22Rv1 (cell line): Measurements from ENCODE around the gene SMOC2.

ENCODE experiments used
- ZFX ChIP-seq: fragments of 450-650 bp; IDR thresholded peaks from 2 replicates; pipeline ENCODE4 v1.6.1; 2017; ENCODE audit warnings: antibody characterized with exemption, borderline replicate concordance
- TF ChIP-seq, protein P1 (sequence below): fragments of 450-650 bp; IDR thresholded peaks from 2 replicates; pipeline ENCODE4 v1.5.1; 2017; ENCODE audit warnings: mild to moderate bottlenecking

DNA sequence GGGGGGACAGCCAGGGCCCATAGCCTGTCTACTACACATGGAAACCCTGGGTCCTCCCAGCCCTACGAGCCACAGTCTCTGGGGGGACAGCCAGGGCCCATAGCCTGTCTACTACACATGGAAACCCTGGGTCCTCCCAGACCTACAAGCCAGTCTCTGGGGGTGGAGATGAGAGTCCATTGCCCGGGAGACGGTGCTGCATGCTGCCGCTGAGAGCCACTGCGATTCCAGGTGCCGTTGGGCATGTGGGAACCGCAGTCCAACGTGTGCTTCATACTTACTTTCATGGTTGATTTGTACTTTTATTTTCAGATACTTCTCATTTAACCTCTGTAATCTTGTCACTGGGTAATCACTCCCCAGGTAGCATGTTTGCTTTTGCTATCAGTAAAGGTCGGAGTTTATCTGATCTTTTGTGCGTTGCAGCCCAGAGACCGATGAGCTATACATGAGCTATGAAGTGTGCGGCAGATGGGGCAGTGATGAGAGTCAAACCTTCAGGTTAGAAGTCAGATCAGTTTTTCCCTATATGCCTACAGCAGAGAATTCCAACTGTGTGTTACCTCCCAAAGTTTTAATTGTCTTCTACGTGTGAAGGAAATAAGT, 58.2 kb downstream of the SMOC2 start:
- TF ChIP-seq, protein P1, sequence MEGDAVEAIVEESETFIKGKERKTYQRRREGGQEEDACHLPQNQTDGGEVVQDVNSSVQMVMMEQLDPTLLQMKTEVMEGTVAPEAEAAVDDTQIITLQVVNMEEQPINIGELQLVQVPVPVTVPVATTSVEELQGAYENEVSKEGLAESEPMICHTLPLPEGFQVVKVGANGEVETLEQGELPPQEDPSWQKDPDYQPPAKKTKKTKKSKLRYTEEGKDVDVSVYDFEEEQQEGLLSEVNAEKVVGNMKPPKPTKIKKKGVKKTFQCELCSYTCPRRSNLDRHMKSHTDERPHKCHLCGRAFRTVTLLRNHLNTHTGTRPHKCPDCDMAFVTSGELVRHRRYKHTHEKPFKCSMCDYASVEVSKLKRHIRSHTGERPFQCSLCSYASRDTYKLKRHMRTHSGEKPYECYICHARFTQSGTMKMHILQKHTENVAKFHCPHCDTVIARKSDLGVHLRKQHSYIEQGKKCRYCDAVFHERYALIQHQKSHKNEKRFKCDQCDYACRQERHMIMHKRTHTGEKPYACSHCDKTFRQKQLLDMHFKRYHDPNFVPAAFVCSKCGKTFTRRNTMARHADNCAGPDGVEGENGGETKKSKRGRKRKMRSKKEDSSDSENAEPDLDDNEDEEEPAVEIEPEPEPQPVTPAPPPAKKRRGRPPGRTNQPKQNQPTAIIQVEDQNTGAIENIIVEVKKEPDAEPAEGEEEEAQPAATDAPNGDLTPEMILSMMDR = no peak
- TF ChIP-seq ZFX = no peak
